Activated naive CD4-positive, alpha-beta T cell treated with anti-CD3 and anti-CD28 coated beads, Interleukin-2, amount 50 U/mL, for 72 hours (primary cell): ENCODE measurements around the gene FBXL20. TPM values are rescaled to one million over a fixed set of nuclear protein-coding genes. Genes with fewer than 3 reads are reported as not detected.
A peak's percentile ranks its signal among the peaks of the same experiment; 100 is the strongest.
"Not testable (repeated sequence)": the region's sequence is repeated elsewhere in the genome, so short reads cannot be mapped to it uniquely, and the experiment has no call there.

Source experiments
- ATAC-seq, 2 donors: fragments of 150-1000 bp; cut with Tn5 transposase; 2 replicates each; pipeline ENCODE4 v1.10.0; 2021; ENCODE audit warnings: mild to moderate bottlenecking in 2 of 2, moderate library complexity in 2 of 2
- DNase-seq, 2 donors: peaks; one replicate each; pipeline ENCODE4 v3.0.0; 2021 to 2022; ENCODE audit warnings: low spot score in 2 of 2
- H3K27ac Mint-ChIP-seq, 2 donors: one replicate each; pipeline ENCODE4 v1.8.0; 2022; ENCODE audit warnings: mild to moderate bottlenecking in 2 of 2, mixed read lengths in 2 of 2
- H3K36me3 Mint-ChIP-seq, 2 donors: one replicate each; pipeline ENCODE4 v1.8.0; 2022; ENCODE audit warnings: mixed read lengths in 2 of 2
- H3K9me3 Mint-ChIP-seq, 2 donors: one replicate each; pipeline ENCODE4 v1.8.0; 2022; ENCODE audit warnings: mixed read lengths in 2 of 2
- total RNA-seq, 2 donors: library from RNA; stranded (reverse); gene quantifications; one replicate each; pipeline ENCODE4 v1.2.3, GENCODE V29; 2022

FBXL20 gene, protein sequence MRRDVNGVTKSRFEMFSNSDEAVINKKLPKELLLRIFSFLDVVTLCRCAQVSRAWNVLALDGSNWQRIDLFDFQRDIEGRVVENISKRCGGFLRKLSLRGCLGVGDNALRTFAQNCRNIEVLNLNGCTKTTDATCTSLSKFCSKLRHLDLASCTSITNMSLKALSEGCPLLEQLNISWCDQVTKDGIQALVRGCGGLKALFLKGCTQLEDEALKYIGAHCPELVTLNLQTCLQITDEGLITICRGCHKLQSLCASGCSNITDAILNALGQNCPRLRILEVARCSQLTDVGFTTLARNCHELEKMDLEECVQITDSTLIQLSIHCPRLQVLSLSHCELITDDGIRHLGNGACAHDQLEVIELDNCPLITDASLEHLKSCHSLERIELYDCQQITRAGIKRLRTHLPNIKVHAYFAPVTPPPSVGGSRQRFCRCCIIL
- 10 to 100 TPM; 19.5 to 21.5 TPM for total RNA-seq

GRCh38 chr17:39401412-39402243, at the start of gene FBXL20:
Gene FBXL20, minus strand, starts transcription at chr17:39401626. Its CDS starts 224 bp downstream, at chr17:39401402.
- peak; percentile 62 to 69 for ATAC-seq
- Mint-ChIP-seq H3K36me3 (peaks cover 6 to 8% of the 10 kb centered on the region in 2 donors), H3K27ac (peak within 1 kb of the TSS; percentile 82 to 96), H3K9me3 (no peaks in the 10 kb centered on the region)
- DNase-seq: peak; percentile 79 to 90

- no peaks in the 10 kb centered on the region for H3K9me3 Mint-ChIP-seq
- ATAC-seq (peak; percentile 100), DNase-seq (peak; percentile 90 to 97)
- peak within 1 kb of the TSS; percentile 96 to 99 for H3K27ac Mint-ChIP-seq
- peaks cover 10 to 17% of the 10 kb centered on the region in 2 donors for H3K36me3 Mint-ChIP-seq
These were observed 49.6 kb upstream of the FBXL20 start, which contains the start of gene MED1 for GRCh38 chr17:39450847-39451581. Gene MED1, minus strand, starts transcription at chr17:39451263. Its CDS starts 201 bp downstream, at chr17:39451062.

GRCh38 chr17:39450051-39450450, 48.6 kb upstream of the FBXL20 start:
- peaks cover 10 to 17% of the 10 kb centered on the region in 2 donors for H3K36me3 Mint-ChIP-seq
- DNase-seq (no peak), ATAC-seq (no peak)
- no peaks in the 10 kb centered on the region for H3K9me3 Mint-ChIP-seq
- peak overlapping the region; percentile 96 to 99 for H3K27ac Mint-ChIP-seq

DNA sequence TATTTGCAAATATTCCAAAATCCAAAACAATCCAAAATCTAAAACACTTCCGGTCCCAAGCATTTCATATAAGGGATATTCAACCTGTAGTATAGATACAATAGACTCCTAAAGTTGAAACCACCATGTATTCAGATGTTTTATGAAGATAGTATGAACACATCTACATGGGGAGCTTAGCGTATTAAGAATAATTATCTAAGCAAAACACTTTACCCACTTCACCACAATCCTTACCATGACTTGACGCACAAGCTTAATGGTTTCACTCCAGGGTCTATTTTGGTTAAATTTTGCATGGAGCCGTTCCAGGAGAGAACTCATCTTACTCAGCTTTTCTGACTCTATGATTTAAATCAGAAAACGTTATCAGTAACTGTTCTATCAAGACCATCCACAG, 46.1 kb upstream of the FBXL20 start:
- Mint-ChIP-seq H3K9me3 (no peaks in the 10 kb centered on the region), H3K36me3 (peaks cover 10 to 29% of the 10 kb centered on the region in 2 donors), H3K27ac (peak overlapping the region in 1 of 2 donors; percentile 50)
- no peak for ATAC-seq
- no peak for DNase-seq

DNA sequence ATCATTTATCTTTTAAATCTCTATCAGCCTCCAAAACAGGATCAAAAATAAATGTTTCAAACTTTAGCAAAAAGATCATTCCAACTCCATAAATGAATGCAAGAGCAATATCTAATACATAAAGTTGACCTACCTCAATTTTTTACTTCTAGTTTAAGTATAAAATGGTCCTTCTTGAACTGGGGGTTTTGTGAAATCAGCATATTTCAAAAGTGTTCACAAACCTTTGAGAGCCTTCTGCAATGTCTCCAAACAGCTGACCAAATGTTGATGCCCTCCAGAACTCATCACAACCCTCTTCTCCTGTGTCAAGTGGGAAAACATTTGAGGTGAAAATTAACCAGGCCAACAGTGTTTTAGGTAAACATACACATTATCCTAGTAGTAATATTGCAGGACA, 41.9 kb upstream of the FBXL20 start:
- no peaks in the 10 kb centered on the region for H3K9me3 Mint-ChIP-seq
- ATAC-seq (no peak), DNase-seq (no peak)
- H3K27ac Mint-ChIP-seq: no peak overlapping the region
- H3K36me3 Mint-ChIP-seq: peaks cover 0 to 25% of the 10 kb centered on the region in 2 donors

DNA sequence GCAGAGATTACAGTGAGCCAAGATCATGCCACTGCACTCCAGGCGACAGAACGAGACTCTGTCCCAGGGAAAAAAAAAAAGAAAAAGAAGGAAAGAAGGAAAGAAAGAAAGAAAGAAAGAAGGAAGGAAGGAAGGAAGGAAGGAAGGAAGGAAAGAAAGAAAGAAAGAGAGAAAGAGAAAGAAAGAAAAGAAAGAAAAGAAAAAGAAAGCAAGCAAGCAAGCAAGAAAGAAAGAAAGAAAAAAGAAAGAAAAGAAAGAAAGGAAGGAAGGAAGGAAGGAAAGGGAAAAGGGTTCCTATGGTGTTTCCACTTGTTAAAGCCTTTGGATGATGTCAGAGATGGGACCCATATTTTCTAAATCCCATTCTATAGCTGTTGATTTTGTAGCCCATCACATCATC, 38.4 kb upstream of the FBXL20 start:
- Mint-ChIP-seq H3K36me3 (peaks cover 0 to 21% of the 10 kb centered on the region in 2 donors), H3K27ac (peak overlapping the region in 1 of 2 donors; percentile 24)
- not testable (repeated sequence) for H3K9me3 Mint-ChIP-seq, ATAC-seq, DNase-seq

DNA sequence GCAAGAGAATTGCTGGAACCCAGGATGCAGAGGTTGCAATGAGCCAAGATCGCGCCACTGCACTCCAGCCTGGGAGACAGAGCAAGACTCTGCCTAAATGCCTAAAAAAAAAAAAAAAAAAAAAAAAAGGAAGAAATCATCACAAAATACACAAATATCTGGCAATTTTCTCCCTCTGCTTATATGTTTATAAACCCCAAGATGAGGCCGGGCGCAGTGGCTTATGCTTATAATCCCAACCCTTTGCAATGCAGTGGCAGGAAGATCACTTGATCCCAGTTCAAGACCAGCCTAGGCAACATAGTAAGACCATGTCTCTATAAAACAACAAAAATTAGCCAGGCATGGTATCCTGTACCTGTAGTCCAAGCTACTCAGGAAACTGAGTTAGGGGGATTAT, 28.2 kb upstream of the FBXL20 start:
- no peak overlapping the region for H3K27ac Mint-ChIP-seq
- DNase-seq: no peak
- H3K36me3 Mint-ChIP-seq: peaks cover 0 to 17% of the 10 kb centered on the region in 2 donors
- no peaks in the 10 kb centered on the region for H3K9me3 Mint-ChIP-seq
- no peak for ATAC-seq

- ATAC-seq: no peak
- Mint-ChIP-seq H3K36me3 (peaks cover 13 to 19% of the 10 kb centered on the region in 2 donors), H3K9me3 (no peaks in the 10 kb centered on the region), H3K27ac (peak overlapping the region in 1 of 2 donors; percentile 79)
- no peak for DNase-seq
These were observed 14.7 kb upstream of the FBXL20 start for GRCh38 chr17:39416141-39416540.

- H3K9me3 Mint-ChIP-seq: no peaks in the 10 kb centered on the region
- peaks cover 24 to 47% of the 10 kb centered on the region in 2 donors for H3K36me3 Mint-ChIP-seq
These were observed 8.9 kb upstream of the FBXL20 start for GRCh38 chr17:39410279-39410678.

GRCh38 chr17:39408360-39408759, 6.9 kb upstream of the FBXL20 start:
- ATAC-seq (no peak), DNase-seq (no peak)
- peaks cover 21 to 41% of the 10 kb centered on the region in 2 donors for H3K36me3 Mint-ChIP-seq
- no peaks in the 10 kb centered on the region for H3K9me3 Mint-ChIP-seq
- peak overlapping the region; percentile 39 to 87 for H3K27ac Mint-ChIP-seq

More at GRCh38 chr17:39410279-39410678, 8.9 kb upstream of the FBXL20 start:
- DNase-seq (no peak), ATAC-seq (no peak)
- peak overlapping the region in 1 of 2 donors; percentile 83 for H3K27ac Mint-ChIP-seq

DNA sequence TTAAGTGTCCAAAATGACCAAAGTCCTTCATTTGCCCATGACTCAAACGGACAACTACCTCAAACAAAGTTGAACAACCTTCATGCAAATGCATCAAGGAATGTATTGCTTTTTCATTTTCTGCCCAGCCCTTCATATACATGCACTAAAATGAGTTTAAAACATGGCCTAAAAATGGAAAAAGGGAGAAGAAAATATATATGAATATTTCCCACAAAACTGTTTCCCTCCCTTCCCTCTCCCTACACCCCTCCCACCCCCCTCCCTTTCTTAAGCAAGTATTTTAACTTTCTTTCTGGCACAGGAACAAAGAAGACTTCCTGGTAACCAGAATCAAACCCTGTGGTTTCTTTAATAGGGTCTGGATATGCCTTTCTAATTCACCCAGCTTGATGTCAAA, 5.5 kb upstream of the FBXL20 start:
- Mint-ChIP-seq H3K9me3 (no peaks in the 10 kb centered on the region), H3K36me3 (peaks cover 21 to 41% of the 10 kb centered on the region in 2 donors), H3K27ac (peak overlapping the region in 1 of 2 donors; percentile 93)
- no peak for ATAC-seq
- DNase-seq: no peak

DNA sequence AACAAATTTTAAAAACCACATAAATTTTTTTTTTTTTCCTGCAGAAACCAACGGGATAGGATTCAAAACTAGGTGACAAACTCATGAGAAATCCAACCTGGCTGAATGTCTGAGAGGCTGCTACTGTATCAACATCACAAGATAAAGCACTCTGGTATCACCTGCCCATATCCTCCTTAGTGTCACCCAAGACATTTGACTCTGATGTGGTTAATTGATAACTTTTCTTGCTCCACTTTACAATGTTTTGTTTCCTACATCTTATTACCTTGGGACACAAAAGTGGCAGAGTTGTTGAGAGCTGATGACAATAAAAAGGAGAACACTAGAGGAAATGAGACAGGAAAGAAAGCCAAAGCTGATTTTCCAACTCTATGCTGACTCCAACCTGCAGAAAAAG, 4.0 kb upstream of the FBXL20 start:
- peak in 1 of 2 donors; percentile 4 for ATAC-seq
- Mint-ChIP-seq H3K36me3 (peaks cover 21 to 43% of the 10 kb centered on the region in 2 donors), H3K27ac (peak overlapping the region; percentile 90 to 97), H3K9me3 (no peaks in the 10 kb centered on the region)
- DNase-seq: no peak

DNA sequence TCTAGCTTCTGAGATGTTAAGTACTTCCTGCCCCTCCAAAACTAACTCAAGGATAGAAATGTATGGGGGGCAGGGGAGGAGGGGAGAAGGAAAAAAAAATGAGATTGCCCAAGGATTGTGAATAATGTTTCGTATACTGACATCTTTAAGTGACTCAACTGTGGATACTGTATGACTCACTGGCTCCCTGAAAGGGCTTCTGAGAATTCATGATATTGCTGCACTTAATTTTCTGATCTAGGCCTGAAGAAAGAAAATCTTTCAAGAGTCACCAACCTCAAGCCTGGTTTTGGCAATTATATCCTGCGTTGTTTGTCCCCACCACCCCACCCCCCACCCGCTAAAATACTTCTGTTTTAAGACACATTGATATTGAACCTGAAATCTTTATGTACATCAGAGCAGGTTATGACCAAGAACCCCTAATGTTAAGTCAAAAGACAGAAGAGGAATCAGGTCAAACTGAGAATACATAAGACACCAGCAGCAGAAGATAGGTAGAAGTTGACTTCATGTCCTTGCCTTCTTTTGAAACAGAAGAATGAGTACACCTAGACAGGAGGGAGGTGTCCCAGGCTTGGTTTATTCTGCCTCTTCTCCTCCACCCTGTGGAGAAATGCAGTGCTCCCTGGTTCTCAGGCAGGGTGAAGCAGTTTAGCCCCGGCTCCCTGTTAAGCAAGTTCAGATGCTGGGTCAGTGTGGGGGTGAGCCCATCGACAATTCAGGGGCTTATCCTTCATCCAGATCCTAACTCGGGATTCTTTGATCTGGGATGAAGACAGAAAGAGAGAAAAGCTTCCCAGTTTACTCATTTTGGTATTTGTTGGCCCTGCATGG, 3.3 kb upstream of the FBXL20 start:
- Mint-ChIP-seq H3K27ac (peak overlapping the region; percentile 90 to 97), H3K36me3 (peaks cover 16 to 37% of the 10 kb centered on the region in 2 donors), H3K9me3 (no peaks in the 10 kb centered on the region)
- ATAC-seq (peak; percentile 65 to 72), DNase-seq (peak in 1 of 2 donors; percentile 38)

DNA sequence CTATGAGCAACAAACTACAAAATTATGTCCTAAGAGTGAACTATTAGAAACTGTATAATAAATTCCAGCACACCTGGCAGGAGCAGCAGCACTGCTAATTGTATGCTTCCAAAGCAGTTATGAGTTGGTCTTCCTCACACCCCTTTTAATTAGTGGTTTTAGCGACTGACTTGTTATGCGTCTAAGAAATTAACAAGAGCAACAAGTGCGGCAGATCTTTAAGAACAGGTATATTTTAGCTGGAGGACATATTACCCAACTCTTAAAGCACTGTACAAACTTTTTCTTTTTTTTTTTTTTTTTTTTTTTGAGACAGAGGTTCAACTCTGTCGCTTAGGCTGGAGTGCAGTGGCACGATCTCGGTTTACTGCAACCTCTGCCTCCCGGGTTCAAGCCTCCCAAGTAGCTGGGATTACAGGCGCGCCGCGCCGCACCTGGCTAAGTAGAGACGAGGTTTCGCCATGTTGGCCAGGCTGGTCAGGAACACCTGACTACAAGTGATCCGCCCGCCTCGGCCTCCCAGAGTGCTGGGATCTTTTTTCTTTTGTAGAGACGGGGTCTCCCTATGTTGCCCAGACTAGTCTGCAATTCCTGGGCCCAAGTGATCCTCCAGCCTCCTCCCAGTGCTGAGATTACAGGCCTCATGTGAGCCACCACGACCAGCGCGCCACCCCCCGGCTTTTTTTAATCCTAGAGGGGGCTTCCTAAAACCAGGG, 1.6 kb upstream of the FBXL20 start:
- Mint-ChIP-seq H3K9me3 (no peaks in the 10 kb centered on the region), H3K36me3 (peaks cover 6 to 20% of the 10 kb centered on the region in 2 donors), H3K27ac (peak overlapping the region; percentile 82 to 89)
- no peak for DNase-seq
- ATAC-seq: no peak
